Neutrophil (primary cell): ENCODE measurements around the gene ANK3.

Experiments used
- H3K27ac ChIP-seq: fragments of 200-600 bp; sonication (generic); 2 replicates; pipeline ENCODE4 v1.5.1; 2016; ENCODE audit warnings: mild to moderate bottlenecking, moderate library complexity
- H3K27me3 ChIP-seq: fragments of 200-600 bp; sonication (generic); 2 replicates; pipeline ENCODE4 v1.6.0; 2016; ENCODE audit warnings: mild to moderate bottlenecking
- H3K36me3 ChIP-seq: fragments of 200-600 bp; sonication (generic); 2 replicates; pipeline ENCODE4 v1.5.1; 2017
- H3K4me1 ChIP-seq, 2 experiments: fragments of 200-600 bp in 1 of 2; sonication (generic) in 1 of 2; 1 replicate in 1 of 2; 2 replicates in 1 of 2; pipeline versions ENCODE4 v1.5.1 to v1.6.1; 2013 to 2016; ENCODE audit warnings: low read depth in 1 of 2, low read length in 1 of 2, mild to moderate bottlenecking in 1 of 2, moderate library complexity in 1 of 2; ENCODE audit not compliant: control insufficient read depth in 1 of 2, insufficient read depth in 1 of 2
- H3K4me3 ChIP-seq, 2 experiments: fragments of 200-600 bp in 1 of 2; sonication (generic) in 1 of 2; 1 replicate in 1 of 2; 2 replicates in 1 of 2; pipeline ENCODE4 v1.5.1; 2013 to 2016; ENCODE audit warnings: low read depth in 1 of 2, low read length in 1 of 2, mild to moderate bottlenecking in 1 of 2, moderate library complexity in 1 of 2
- H3K9me3 ChIP-seq: fragments of 200-600 bp; sonication (generic); 2 replicates; pipeline ENCODE4 v1.5.1; 2016
- TF ChIP-seq, protein P1 (sequence below): fragments of 200-600 bp; sonication (generic); IDR thresholded peaks from 2 replicates; pipeline ENCODE4 v1.5.1; 2016; ENCODE audit warnings: antibody characterized with exemption

ANK3 gene

DNA sequence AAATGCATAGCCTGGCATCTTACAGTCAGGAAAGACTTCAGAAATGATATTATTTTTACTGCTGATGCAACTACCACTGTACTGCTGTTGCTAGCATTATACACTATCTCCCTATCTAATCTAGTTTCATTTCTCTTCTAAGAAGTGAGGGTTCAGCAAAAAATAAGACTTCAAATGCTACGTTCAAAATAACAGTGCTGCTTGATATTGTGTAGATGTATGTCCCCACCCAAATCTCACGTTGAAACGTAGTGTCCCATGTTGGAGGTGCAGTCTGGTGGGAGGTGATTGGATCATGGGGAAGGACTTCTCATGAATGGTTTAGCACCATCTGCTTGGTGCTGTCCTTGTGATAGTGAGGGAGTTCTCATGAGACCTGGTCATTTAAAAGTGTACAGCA, 129.4 kb downstream of the ANK3 start:
- H3K4me3 ChIP-seq: no peak overlapping the region
- no peaks in the 10 kb centered on the region for H3K9me3 ChIP-seq
- H3K27me3 ChIP-seq: no peaks in the 10 kb centered on the region
- no peaks in the 10 kb centered on the region for H3K36me3 ChIP-seq
- no peaks in the 10 kb centered on the region for H3K4me1 ChIP-seq
- H3K27ac ChIP-seq: no peak overlapping the region
- TF ChIP-seq, protein P1, sequence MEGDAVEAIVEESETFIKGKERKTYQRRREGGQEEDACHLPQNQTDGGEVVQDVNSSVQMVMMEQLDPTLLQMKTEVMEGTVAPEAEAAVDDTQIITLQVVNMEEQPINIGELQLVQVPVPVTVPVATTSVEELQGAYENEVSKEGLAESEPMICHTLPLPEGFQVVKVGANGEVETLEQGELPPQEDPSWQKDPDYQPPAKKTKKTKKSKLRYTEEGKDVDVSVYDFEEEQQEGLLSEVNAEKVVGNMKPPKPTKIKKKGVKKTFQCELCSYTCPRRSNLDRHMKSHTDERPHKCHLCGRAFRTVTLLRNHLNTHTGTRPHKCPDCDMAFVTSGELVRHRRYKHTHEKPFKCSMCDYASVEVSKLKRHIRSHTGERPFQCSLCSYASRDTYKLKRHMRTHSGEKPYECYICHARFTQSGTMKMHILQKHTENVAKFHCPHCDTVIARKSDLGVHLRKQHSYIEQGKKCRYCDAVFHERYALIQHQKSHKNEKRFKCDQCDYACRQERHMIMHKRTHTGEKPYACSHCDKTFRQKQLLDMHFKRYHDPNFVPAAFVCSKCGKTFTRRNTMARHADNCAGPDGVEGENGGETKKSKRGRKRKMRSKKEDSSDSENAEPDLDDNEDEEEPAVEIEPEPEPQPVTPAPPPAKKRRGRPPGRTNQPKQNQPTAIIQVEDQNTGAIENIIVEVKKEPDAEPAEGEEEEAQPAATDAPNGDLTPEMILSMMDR: no peak

DNA sequence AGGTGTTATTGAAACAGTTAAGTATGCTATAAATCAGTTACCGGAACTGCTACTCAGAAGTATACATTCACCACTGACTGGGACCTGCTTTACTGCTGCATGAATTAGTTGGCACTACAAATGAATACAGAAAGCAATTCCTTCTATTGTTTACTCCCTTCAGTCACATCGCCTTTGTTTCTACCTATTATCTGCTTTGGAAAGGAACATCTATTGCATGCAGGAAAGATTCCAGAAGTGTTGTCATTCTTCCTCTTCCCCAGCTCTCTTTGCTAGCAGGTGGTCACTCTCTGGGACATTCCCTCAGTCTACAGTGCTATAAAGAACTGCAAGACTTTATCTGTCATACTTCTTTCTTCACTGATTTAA, 131.3 kb downstream of the ANK3 start:
- TF ChIP-seq, protein P1: no peak
- no peaks in the 10 kb centered on the region for H3K9me3 ChIP-seq
- no peaks in the 10 kb centered on the region for H3K27me3 ChIP-seq
- no peak overlapping the region for H3K27ac ChIP-seq
- H3K4me3 ChIP-seq: no peak overlapping the region
- no peaks in the 10 kb centered on the region for H3K4me1 ChIP-seq
- H3K36me3 ChIP-seq: no peaks in the 10 kb centered on the region

GRCh38 chr10:60257767-60258428, 131.8 kb downstream of the ANK3 start:
- Histone ChIP-seq H3K36me3 (no peaks in the 10 kb centered on the region), H3K27me3 (no peaks in the 10 kb centered on the region), H3K4me3 (no peak overlapping the region), H3K9me3 (no peaks in the 10 kb centered on the region), H3K27ac (no peak overlapping the region), H3K4me1 (no peaks in the 10 kb centered on the region)
- TF ChIP-seq, protein P1: no peak

DNA sequence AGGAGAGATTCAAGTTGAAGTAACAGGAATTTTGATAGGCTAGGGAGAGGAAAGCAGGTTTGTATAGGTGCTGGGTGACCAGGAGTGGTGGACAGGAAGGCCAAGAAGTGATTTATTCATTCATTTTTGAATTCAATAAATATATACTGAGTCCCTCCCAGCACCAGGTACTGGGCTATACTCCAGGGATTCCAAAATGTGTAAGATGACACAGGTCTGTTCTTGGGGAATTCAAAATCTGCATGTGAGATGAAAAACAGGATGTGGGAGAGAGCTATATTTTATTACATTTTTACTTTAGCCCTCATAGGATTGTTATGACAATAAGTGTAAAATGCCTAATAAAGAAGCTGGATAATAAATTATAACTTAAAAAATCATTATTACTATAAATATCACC, 134.9 kb downstream of the ANK3 start:
- TF ChIP-seq, protein P1: no peak
- H3K4me1 ChIP-seq: no peaks in the 10 kb centered on the region
- H3K27ac ChIP-seq: no peak overlapping the region
- no peaks in the 10 kb centered on the region for H3K27me3 ChIP-seq
- H3K9me3 ChIP-seq: no peaks in the 10 kb centered on the region
- no peaks in the 10 kb centered on the region for H3K36me3 ChIP-seq
- H3K4me3 ChIP-seq: no peak overlapping the region

- Histone ChIP-seq H3K36me3 (no peaks in the 10 kb centered on the region), H3K9me3 (no peaks in the 10 kb centered on the region), H3K4me1 (no peaks in the 10 kb centered on the region), H3K27me3 (no peaks in the 10 kb centered on the region), H3K27ac (no peak overlapping the region), H3K4me3 (no peak overlapping the region)
- TF ChIP-seq, protein P1: no peak
Measured at GRCh38 chr10:60253484-60253883, 136.2 kb downstream of the ANK3 start.

DNA sequence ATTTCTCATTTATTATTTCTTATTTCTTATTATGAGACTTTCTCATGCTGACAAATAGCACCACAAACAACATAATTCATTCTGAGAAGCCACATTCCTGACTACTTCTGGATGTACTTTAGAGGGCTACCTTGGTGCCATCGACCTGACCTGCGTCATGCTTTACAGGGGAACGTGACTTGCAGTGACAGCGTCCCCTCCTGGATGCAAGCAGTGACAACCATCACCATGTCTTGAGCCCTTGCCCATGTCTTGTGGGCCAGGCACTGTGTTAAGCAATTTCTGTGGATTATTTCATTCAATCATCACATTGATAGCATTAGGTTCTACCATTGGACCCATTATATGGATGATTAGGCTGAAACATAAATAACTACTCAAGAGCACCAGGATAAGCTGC, 137.0 kb downstream of the ANK3 start:
- H3K9me3 ChIP-seq: no peaks in the 10 kb centered on the region
- H3K27me3 ChIP-seq: no peaks in the 10 kb centered on the region
- no peaks in the 10 kb centered on the region for H3K4me1 ChIP-seq
- no peaks in the 10 kb centered on the region for H3K36me3 ChIP-seq
- H3K27ac ChIP-seq: no peak overlapping the region
- no peak overlapping the region for H3K4me3 ChIP-seq
- TF ChIP-seq, protein P1: no peak
